ENCODE measurements around the gene CDK5RAP3.

Gene CDK5RAP3

DNA sequence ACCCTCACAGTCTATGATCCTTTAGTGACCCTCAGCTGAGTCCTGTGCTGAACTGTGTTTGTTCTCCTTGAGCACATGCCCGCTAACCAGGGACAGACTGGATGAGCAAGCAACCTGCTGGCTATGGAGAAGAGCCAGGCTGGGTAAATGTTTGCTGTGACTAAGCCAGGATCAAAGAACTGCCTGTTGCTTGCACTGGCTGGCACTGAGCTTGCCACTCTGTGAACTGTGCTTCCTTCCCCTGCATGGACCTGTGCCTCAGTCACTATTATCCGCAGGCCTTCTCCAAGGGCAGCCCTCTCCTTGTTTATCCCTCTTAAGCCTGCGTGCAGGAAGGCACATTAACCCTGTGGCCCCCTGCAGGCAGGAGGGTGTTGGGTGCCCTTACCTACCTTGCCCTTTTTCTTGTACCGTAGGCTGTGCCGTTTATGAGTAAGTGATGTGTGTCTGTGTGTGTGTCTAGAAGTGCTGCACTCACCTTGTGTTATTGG, 22.2 kb upstream of the CDK5RAP3 start:
- DNase-seq (ENCODE audit: low read depth in 2 of 2), result no peak

DNA sequence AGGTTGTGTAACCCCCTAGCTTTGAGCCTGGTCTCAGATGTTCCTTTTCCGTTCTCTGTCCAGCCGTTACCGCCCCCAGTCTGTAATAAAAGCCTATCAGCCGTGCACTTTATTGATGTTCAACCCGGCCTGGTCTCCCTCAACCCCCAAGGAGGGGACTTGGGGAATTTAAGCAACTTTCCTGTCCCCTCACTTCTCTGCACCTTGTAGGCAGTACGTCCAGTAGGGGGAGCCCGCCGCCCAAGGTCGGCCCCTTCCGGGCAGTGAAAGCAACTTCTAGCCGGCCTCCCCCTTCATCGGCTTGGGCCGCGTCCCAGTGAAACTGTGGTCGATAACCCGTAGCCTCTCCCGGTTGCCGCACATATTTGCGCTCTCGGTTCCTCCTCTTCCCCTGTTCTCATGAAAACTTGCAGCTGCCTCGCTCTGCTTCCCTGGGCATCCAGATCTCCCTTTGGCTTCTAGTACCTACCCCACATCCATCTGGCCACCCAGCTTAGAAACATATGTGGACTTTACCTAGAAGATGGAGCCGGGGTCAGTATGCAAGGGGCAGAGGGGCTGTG, 21.6 kb upstream of the CDK5RAP3 start:
- DNase-seq (ENCODE audit: low read depth in 2 of 2), result peak; percentile 74 to 83

DNA sequence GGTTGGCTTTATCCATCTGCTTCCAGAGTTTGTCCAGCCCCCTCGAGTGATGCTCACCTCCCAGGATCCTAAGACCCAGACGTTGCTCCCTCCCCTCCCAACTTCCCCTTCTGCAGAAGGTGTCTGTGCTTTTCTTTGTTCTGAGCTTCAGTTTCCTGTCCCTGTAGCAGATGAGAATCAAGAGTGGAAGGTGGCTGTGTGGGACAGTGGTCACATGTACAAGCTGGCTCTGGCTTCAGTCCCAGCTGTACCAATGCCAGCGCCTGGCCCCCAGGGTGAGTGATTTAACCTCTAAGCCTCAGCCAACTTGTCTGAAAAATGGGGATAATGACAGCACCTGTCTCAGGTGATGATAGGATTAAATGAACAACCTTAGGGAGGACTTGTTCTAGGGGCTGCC, 21.0 kb upstream of the CDK5RAP3 start:
- no peak for DNase-seq (ENCODE audit: low read depth in 2 of 2)

DNA sequence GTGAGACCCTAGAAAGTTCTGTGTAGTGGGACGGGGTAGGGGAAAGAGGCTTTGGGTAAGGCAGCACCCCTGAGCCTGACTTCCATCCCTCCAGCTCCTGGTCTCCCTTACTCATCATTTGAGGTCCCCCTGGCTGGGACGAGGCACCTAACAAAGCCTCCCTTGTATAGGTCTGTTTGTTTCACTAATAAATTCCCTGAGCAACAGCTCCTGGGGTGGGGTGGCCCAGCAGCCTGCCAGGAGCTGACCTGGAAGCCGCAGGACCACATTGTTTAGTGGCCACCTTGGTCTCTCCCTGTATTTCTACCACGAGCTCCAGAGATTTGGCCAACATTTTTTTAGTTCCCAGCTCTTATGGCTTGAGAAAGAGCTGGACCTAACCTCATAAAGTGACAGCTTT, 20.5 kb upstream of the CDK5RAP3 start:
- DNase-seq (ENCODE audit: low read depth in 2 of 2), result no peak

DNA sequence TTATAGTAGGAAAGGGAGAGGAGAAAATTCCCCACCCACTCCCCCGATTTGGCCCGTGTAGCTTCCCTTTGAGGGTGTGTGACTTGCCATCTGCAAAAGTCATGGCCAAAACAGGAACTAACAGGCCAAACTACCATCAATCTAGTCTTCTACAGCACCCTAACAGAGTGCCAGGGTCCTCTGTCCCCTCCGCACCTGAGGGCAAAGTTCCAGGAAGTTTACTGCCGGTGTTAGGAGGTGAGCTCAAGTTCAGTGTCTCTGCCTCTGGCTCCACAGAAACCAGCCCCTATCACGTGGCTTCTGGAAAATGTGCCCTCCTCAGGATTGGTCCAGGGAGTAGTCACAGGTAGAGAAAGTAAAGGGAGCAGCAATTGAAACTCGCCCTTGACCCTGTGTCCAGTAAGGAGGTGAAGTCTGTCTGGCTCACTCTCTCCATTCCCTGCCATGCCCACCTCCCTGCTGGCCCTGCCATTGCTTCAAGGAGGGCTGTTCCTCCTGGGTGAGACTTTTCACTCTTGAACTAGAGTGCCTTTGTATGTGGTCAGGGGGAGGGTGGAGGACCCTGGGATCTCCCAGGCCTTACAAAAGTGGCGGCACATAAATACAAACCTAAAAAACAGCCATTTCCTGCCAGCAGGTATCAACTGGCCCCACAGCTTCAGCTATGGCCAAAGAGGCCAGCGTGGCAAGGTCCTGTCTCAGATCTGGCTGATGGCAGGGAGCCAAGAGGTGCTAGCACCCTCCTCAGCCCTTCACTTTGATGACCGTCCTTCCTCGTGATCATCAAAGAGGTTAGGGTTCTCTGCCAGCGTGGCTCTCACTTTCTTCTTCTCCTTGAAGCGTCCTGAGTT, 18.5 kb upstream of the CDK5RAP3 start:
- no peak for DNase-seq (ENCODE audit: low read depth in 2 of 2)

DNA sequence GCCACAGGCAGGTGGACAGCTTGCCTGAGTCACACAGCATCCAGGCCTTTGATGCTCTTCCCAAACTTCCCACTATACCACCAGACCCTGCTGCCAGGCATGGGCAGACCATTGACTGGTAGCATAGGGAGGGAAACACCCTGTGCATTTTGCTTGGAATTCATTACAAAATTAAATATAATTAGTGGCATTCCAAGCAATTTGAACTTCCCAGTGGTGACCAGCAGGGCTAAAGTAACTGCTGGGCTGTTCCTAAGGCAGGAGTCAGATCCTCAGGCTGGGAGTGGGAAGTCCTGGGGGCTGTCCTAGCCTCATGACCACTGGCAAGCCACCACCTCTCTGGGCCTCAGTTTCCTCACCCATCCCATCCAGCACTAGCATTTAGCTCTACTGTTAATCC, 17.0 kb upstream of the CDK5RAP3 start:
- no peak for DNase-seq (ENCODE audit: low read depth in 2 of 2)

DNA sequence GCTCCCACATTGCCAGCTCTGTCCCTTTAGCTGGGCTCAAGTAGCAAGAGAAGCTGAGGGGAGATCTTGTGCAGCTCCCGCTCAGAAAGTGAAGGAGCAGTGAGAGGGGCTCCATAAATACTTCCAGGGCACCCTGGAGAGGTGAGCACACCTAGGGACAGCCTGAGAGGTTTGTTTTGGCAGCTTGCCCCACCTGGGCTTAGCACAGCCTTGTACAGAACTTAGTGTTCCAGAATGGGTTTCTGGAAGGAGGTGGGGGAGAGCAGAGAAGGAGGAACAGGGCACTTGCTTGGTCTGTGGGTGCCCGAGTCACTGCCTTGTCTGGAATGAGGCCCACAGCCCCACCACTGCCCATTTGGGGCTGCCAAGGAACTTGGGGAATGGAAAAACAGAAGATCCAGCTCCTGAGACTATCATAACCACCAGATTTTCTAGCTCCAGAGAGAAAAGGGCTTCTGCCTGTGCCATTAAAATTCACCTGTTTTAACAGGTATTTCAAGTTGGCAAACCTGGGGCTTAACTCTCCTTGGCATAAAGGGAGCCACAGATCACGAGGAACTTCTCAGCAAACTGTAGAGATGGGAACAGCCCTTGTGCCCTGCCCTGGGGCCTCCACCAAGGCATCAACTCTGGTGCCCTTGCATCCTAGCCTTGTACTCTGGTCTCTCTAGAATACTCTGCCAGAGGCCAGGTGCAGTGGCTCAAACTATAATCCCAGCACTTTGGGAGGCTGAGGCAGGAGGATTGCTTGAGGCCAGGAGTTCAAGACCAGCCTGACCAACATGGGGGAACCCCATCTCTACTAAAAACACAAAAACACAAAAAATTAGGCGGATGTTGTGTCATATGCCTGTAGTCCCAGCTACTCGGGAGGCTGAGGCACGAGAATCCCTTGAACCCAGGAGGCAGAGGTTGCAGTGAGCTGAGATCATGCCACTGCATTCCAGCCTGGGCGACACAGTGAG, 15.1 kb upstream of the CDK5RAP3 start:
- DNase-seq (ENCODE audit: low read depth in 2 of 2), result no peak

DNA sequence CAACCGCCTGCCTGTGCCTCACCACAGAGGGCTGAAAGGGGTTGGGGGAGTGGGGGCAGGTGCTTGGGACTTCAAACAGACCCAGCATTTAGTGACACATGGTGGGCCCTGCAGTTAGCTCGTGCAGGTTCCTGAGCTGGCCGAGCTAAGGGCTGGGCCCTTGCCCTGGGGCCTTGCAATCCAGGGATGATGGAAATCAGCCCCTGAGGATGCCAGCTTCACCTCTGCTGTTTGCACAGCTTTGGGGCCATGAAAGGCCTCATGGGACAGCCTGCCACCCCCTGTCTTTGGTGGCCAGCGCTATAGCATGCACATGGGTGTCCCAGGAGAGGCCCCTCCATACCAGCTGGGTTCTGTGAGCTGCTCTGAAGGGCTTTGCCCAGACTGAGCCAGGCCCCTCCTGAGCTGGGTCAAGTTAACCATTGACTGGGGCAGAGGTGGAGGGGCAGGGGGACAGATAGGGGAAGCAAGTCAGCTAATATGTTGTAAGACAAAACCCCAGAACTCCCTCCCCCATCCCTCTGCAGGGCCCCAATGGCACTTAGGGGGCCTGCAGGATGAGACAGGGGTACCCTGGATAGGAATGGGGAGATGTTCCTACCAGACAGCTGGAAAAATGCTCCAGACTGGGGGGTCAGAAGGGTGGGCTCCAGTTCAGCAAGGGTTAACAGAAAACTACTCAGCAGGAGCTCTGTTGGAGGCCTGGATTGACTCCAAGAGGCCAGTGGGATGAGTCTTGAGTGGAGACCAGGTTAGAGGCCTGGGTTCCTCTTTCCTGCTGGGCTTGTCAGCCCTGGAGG, 13.9 kb upstream of the CDK5RAP3 start:
- no peak for DNase-seq (ENCODE audit: low read depth in 2 of 2)

DNA sequence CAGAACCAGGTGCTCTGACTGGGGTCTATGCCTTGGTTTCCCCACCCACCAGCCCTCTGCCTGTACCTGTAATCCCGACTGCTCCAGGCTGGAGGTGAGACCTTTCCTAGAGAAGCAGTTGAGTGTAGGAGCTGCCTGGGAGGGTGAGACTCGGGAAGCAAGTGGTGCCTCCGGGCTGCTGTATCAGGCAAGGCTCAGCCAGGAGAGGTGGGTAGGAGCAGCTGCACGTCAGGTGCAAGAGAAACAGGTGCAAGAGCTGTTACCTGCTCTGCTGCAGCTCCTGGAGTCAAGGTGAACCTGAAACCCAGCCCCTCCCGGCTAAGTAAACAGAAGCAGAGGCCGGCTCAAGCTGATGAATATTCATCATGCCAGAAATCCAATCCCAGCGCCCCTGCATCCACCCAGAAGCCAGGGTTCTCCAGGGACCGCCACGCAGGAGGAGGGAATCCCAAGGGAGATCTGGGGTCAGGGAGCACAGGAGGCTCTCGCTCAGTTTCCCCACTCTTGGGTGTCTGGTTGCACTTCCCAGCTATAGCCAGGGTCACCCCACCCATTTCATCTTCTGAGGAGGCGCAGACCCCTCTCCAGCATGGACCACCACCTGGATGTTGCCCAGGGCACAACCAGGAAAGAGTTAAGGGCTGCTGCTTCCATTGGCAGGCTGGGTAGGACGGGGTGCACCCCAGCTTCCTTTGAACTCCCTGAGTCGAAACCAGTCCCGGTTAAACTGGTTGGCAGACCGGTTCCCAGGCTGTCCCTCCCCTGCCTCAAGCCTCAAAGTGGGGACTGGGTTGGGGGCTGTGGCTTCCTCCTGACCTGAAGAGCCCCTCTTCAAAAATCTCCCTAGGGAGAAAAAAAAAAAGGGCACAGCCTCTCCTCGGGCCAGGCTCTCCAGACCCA, 13.1 kb upstream of the CDK5RAP3 start, which contains the start of gene PRR15L:
Gene PRR15L, minus strand, starts transcription at position 293 of the 900 bp plus-strand sequence. CDS start 4,649 bp downstream, outside the sequence.
- DNase-seq (ENCODE audit: low read depth in 2 of 2), result no peak

DNA sequence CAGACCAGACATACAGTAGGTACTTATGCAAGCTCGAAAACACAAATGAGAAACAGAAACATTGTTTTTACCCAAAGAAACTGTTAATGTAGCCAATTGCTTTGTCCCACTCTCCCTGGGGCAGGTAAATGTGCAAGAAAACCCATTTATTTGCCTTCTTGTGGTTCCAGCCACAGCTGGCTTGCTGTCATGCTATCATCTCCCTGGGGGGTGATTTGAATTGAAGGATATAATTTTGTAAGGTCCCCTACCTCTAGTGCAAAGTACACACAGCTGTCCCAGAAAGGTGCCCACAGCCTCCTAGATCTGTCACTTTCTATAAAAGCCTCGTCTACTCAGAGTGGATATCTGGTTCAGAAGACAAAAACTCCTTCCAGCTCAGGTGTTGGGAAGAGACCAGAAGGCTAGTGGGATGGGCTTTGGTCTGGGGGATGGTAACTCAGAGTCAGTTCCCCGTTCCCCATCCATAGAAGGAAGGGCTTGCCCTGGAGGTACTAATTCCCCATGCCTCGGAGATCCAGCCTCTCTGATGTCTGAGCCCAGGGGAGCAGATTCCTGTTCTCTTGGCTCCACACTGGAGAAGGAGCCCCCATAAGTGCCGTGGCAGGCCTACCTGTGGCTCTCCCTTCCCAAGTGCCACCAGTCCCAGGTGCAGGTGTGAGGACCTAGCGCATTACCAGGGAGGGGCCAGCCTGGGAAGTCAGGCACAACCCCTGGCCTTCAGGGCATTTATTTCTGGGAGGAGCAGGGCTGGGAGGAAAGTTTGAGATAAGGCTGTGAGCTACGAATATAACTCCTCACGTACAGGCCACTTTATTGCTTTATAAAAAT, 10.9 kb upstream of the CDK5RAP3 start:
- DNase-seq (ENCODE audit: low read depth in 2 of 2), result no peak

DNA sequence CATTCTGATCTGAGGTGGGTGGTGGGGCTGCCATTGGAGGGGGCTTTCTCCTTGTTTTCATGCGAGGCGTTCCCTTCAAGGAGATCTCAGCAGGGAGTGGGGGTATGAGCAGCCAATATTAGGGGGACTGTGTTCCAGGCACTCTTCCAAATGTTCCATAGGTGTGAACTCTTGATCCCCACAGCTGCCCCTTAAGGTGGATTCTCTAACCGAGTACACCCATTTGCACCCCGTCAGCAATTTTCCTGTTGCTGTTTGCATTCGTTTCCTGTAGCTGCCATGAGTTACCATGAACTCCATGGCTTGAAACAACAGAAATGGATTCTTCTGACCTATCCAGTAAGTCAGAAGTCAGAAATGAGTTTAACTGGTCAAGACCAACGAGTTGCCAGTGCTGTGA, 9.5 kb upstream of the CDK5RAP3 start:
- DNase-seq (ENCODE audit: low read depth in 2 of 2), result no peak

DNA sequence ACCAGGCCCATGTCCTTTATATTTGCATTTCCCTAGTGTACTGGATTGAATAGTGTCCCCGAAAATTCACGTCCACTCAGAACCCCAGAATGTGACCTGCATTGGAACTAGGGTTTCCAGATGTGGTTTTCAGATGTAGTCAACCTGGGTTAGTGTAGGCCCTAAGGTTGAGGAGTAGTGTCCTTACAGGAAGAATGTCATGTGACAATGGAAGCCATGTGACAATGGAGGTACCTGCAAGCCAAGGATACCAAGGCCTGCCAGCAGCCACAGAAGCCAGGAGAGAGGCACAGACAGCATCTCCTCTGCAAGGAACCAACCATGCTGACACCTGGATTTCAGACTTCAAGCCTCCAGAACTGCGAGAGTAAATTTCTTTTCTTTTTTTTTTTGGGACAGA, 8.0 kb upstream of the CDK5RAP3 start:
- no peak for DNase-seq (ENCODE audit: low read depth in 2 of 2)

DNA sequence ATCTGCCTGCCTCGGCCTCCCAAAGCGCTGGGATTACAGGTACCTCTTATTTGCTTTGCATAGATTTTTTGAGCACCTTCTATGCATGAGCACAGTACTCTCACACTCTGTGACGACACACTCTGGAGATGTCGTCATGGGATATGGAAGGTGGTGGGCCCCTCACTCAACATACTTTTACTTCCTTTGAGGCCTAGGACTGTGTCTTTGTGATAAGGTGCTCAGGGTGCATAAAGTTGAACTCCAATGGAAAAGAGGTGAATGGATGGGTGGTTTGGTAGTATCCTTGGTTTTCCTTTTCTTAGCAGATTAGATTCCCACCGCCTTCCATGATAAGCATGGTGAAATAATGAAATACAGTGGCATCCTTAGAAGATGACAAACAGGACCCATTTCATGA, 6.1 kb upstream of the CDK5RAP3 start:
- no peak for DNase-seq (ENCODE audit: low read depth in 2 of 2)

DNA sequence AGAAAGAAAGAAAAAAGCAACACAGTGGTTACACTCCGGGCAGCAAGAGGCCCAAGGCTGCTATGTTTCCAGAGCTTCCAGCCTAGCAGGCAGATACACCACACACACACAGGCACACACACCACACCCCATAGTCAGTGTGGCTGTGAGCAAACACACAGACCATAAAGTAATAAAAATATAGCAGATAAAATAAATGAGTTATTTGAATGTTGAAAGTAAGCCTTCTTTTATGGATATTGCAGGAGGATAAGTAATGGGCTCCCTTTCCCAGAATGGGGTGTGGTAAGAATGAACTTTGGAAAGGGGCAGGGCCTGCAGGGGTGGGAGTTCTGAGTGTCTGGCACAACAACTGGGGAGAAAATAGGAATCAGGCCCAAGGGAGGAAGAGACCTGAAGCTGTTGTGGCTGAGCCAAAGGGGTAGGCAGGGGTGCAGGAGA, 4.8 kb upstream of the CDK5RAP3 start:
- no peak for DNase-seq (ENCODE audit: low read depth in 2 of 2)

DNA sequence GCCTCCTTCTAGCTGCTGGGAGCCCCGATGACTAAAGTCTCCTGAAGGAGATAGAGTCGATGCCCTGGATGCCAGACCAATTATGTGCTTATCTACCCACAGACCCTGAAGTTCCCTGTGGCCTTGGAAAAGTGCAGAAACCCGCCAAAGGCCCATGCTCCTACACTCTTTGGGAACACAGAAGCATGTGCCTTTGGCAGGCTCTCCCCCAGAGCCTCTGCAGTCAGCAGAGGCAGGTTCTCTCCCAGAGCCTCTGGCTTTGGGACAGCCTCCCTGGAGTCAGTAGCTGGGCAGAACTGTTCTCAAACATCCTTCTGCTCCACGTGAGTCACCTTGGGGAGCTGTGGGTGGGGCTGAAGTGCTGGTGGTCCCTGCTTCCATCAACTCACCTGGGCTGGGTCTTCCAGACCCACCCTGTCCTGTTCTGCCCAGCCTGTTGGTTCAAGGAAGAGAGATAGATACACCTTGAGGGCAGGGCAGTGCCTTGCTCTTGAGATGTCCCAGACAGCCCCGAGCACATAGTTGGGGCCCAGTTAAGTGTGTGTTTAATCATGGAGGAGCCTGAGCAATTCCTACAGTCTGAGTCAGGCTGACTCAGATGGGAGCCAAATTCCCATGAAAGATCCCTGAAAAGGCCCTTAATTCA, 3.2 kb upstream of the CDK5RAP3 start:
- DNase-seq (ENCODE audit: low read depth in 2 of 2), result no peak

DNA sequence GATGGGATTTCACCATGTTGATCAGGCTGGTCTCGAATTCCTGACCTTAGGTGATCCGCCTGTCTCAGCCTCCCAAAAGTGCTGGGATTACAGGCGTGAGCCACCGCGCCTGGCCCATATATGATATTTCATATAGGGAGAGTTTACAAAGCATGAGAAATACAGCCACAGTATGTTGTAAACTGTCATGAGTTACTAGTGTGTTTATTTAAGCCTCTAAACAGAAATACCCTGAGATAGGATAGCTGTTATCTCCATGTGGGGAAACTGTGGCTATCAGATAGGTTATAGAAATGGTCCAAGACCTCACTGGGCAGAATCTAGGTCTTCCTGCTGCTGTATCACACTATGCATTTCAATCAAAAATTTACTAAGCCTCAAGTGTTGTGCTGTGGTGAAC, 2.1 kb upstream of the CDK5RAP3 start:
- DNase-seq (ENCODE audit: low read depth in 2 of 2), result no peak

DNA sequence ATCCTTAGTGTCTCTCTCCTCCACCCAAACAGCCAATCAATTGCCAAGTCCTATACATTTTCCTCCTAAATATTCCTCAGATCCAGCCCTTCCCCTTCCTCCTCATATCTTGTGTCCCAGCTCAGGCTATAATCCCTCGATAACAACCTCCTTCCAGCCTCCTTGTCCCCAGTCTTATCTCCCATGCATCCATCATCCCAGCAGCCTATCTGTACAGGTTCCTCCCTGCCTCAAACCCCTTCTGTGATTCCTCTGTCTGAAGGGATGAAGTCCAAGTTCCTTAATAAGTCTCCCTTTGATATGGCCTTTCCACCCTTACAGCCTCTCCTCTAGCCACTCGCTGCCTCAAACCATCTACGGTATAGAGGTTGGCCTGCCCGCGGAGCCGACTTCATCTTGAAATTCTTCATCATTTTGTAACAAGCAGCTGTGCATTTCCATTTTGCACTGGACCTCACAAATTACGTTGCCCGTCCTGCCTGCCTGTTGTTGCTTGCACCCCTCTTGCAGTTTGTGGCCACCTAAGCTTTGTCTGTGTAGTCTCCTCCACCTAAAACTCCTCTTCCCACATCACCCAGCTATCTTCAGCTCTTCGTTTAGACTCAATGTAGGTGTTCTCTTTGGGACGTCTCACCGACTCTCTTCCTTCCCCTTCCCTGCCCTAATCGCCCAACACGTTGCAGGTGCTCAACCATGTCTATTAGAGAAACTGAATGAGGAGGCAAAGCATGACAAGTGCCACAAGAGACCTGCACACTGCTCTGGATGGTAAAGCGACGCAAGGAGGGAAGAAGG, 786 bp upstream of the CDK5RAP3 start:
- DNase-seq (ENCODE audit: low read depth in 2 of 2), result no peak

DNA sequence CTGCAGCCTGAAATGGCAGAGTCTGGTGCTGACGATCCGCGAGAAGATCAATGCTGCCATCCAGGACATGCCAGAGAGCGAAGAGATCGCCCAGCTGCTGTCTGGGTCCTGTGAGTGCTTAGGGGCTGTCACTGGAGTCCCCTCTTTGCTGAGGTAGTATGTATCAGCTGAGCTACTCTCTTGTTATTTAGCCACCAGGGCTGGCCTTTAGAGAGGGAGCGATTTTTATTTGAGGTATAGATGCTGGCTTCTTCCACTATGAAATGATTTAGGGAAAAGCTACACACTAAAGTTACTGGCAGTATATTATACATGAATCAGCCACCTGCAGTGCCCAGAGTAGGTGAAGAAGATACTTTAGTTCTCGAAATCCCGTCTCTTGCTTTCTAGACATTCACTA, 2.6 kb downstream of the CDK5RAP3 start:
- DNase-seq (ENCODE audit: low read depth in 2 of 2), result no peak

Data from activated CD4-positive, alpha-beta T cell treated with anti-CD3 and anti-CD28 coated beads for 24 hours (primary cell).